ENCODE data around the gene USP3. TPM values are rescaled to one million over a fixed set of nuclear protein-coding genes. Genes with fewer than 3 reads are reported as not detected.

Gene USP3
- total and polyA plus RNA-seq, 2 donors (not counting 1 experiment from before 2014, with no cell fraction given), result 43.4 to 152 TPM

GRCh38 chr15:63509955-63510940, 5.9 kb downstream of the USP3 start:
- no peak for ATAC-seq (ENCODE audit: low read depth)
- no peaks in the 10 kb centered on the region for H3K27me3 Mint-ChIP-seq
- peak overlapping the region in 1 of 2 donors; percentile 8 for H3K27ac ChIP-seq (ENCODE audit: low read length in 2 of 2)

More at GRCh38 chr15:63509955-63510940, 5.9 kb downstream of the USP3 start:
- ChIA-PET CTCF (interaction anchor here (1.2 to 3.1 kb wide), 7 partner anchors 22 to 47 kb away, joined by 3 to 25 read pairs (median 5); no protein-coding TSS in a partner anchor), POLR2A (interaction anchor here (0.7 kb wide), 1 partner anchor 277 kb away, joined by 3 read pairs; no protein-coding TSS in a partner anchor)
- peak overlapping the region; percentile 74 for H3K27ac Mint-ChIP-seq
- no peak for DNase-seq
- Histone ChIP-seq H3K79me2 (ENCODE audit: control insufficient read depth, insufficient read depth, low read length) (peaks cover 99% of the 10 kb centered on the region), H3K9me3 (ENCODE audit: control extremely low read depth in 1 of 3, control insufficient read depth in 2 of 3, insufficient read depth in 1 of 3, low read length in 2 of 3) (no peaks in the 10 kb centered on the region), H3K27me3 (replicated peaks in 1 of 4; ENCODE audit: control extremely low read depth in 1 of 4, control insufficient read depth in 3 of 4, insufficient read depth in 4 of 4, low read length in 3 of 4) (no peaks in the 10 kb centered on the region), H4K20me1 (ENCODE audit: control insufficient read depth, insufficient read depth, low read length, poor library complexity, severe bottlenecking) (peaks cover 69% of the 10 kb centered on the region), H3K4me3 (ENCODE audit: control extremely low read depth in 1 of 5, extremely low read depth in 1 of 5, insufficient read depth in 1 of 5, low read depth in 2 of 5, low read length in 4 of 5) (no peak overlapping the region), H3K4me2 (replicated peaks; ENCODE audit: low read depth, low read length, poor library complexity, severe bottlenecking) (peak overlapping the region; percentile 38), H3K36me3 (replicated peaks in 1 of 2; ENCODE audit: control extremely low read depth in 1 of 2, control insufficient read depth in 1 of 2, extremely low read depth in 1 of 2, insufficient read depth in 2 of 2, low read length in 1 of 2) (no peaks in the 10 kb centered on the region), H3K9ac (ENCODE audit: low read length) (no peak overlapping the region), H3K4me1 (ENCODE audit: control insufficient read depth in 2 of 2, insufficient read depth in 2 of 2, low read length in 2 of 2) (peaks cover 55 to 84% of the 10 kb centered on the region in 2 donors), H2AFZ (ENCODE audit: insufficient read depth, low read depth, low read length, poor library complexity, severe bottlenecking) (no peak overlapping the region)
- TF ChIP-seq EZH2 (IDR thresholded peaks at IDR 0.05; ENCODE audit: borderline replicate concordance, insufficient read depth, low read depth, low read length, poor library complexity, severe bottlenecking) (no peak), CTCF (IDR thresholded peaks at IDR 0.05) (no peak)
- WGBS (ENCODE audit: insufficient coverage), result no CpG with 5 or more reads among the region's 5 CpGs
- peak overlapping the region; percentile 52 for H3K4me3 Mint-ChIP-seq
- intact Hi-C loops (cut with micrococcal nuclease), result loop anchor here (2.0 to 5.0 kb wide), 2 partner anchors 17 to 32 kb away; no protein-coding TSS in a partner anchor
- peaks cover 85% of the 10 kb centered on the region for H3K4me1 Mint-ChIP-seq
- H3K9me3 Mint-ChIP-seq (ENCODE audit: insufficient read depth), result no peaks in the 10 kb centered on the region

All from B cell (primary cell).